Measurements from ENCODE around the gene CYP4F22.
"Not testable (repeated sequence)": the region's sequence is repeated elsewhere in the genome, so short reads cannot be mapped to it uniquely, and the experiment has no call there.

CYP4F22 gene

GRCh38 chr19:15508035-15508710 is at the start of gene CYP4F22:
CYP4F22 (plus strand) TSS chr19:15508525; CDS start chr19:15525337, 16,812 bp downstream.
- no peak for DNase-seq

- DNase-seq: peak; percentile 2
These were observed 46.6 kb upstream of the CYP4F22 start for GRCh38 chr19:15461694-15462093.

GRCh38 chr19:15463861-15464371 is 44.4 kb upstream of the CYP4F22 start:
- no peak for DNase-seq

DNA sequence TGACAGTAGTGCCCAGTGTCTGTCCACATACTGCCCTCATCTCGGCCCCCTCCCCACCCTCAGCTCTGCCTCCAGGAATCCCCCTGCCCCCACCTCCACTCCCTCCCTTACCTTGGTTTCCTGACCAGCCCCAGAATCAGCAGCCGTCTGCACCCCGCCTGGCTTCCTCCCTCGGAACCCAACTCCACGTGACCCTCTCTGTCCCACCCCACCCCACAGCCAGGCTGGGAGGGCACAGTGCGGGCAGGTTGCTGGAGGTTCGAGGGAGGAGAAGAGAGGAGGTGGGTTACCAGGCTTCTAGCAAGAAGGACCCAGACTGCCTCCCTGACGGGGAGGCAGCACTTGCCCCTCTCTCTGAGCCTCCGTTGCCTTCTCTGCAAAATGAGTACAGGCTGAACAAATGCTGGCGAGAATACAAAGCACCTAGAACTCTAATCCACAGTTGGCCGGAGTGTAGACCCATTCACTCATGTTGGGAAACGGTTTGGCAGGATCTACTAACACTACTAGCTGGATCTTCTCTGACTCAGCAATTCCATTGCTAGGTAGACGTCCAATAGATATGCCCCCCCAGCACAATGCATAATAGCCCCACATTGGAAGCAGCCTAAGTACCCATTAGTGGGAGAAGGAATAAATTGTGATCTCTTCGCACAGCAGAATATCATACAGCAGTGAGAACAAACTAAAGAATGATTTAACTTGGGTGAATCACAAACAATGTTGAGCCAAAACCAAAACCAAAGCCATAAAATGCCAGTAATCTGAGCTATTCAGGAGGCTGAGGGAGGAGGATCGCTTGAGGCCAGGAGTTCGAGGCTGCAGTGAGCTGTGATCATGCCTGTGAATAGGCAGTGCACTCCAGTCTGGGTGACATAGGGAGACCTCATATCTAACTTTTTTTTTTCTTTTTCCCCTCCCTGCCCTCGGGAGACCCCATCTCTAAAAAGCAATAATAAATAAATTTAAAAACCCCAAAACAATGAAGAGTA is 43.6 kb upstream of the CYP4F22 start, which contains the start of gene RASAL3:
Gene RASAL3, minus strand, starts transcription at position 151 of the 992 bp plus-strand sequence. CDS start 186 bp downstream, outside the sequence.
- DNase-seq: no peak

DNA sequence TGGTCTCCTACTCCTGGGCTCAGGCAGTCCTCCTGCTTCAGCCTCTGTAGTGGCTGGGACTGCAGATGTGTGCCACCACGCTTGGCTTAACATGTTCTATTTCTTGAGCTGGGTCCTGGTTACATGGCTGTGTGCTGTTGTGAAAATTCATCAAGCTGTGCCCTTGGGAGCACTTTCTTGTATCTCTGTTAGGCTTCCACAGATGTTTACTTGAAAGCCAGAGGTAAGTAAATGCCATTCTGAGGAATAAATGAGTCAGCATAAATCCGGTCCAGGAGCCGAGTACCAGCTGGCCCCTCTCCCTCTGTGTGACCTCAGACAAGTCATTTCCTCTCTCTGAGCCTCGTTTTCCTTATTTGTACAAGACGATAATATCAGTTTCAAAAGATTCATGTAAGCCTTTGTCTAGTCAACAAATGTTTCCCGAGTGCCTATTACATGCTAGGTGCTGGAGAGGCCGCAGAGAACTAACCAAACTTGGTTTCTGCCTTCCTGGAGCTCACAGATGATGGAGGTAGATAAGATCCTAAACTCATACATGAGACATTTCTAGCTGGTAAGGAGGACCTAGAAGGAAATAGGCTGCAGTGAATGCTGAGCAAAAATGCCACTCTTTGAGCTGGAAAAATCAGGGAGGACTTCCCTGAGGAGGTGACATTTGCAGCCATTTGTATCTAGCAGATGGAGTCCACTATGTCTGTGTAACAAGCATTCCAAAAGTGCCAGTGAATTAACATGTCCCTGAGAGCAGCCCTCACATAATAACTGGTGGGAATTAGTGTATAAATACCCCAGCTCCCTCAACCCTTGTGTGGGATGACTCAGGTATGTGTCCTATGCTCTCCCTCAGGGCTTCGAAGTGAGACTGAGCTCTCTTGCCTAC is 41.2 kb upstream of the CYP4F22 start:
- DNase-seq: no peak

- DNase-seq: no peak
These were observed 40.6 kb upstream of the CYP4F22 start for GRCh38 chr19:15467734-15468214.

GRCh38 chr19:15468675-15469512 is 39.4 kb upstream of the CYP4F22 start:
- DNase-seq: no peak

- DNase-seq: no peak
These were observed 38.6 kb upstream of the CYP4F22 start for GRCh38 chr19:15469513-15470297.

- DNase-seq: no peak
These were observed 36.7 kb upstream of the CYP4F22 start for GRCh38 chr19:15471639-15472101.

DNA sequence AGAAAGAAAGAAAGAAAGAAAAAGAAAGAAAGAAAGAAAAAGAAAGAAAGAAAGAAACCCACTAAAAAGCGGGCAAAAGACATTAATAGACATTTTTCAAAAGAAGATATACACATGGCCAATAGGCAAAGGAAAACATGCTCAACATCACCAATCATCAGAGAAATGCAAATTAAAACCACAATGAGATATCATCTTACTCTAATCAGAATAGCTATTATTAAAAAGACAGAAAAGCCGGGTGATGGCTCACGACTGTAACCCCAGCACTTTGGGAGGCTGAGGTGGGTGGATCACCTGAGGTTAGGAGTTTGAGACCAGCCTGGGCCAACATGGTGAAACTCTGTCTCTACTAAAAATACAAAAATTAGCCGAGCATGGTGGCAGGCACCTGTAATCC is 34.5 kb upstream of the CYP4F22 start:
- not testable (repeated sequence) for DNase-seq

DNA sequence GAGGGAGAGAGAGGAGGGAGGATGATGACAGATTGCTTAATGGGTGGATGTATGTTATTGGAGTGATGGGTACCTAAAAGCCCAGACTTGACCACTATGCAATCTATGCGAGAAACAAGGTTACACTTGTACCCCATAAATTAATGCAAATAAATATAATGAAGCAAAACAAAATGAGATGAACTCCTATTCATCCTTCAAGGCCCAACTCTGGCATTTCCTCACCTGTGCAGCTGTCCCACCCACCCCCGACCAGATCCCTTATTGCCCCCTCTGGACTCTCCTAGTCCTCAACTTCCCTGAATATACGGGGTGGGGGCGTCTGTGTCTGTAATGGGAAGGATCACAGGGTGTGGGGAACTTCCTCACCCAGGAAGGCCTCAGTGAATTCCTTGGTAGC is 33.2 kb upstream of the CYP4F22 start:
- no peak for DNase-seq

GRCh38 chr19:15475611-15476010 is 32.7 kb upstream of the CYP4F22 start:
- no peak for DNase-seq

- no peak for DNase-seq
These were observed 32.0 kb upstream of the CYP4F22 start for GRCh38 chr19:15476325-15476724.

GRCh38 chr19:15479391-15480345 is 28.7 kb upstream of the CYP4F22 start, which contains the start of gene PGLYRP2:
PGLYRP2 (minus strand) TSS chr19:15479501; CDS start chr19:15479371, 130 bp downstream.
- no peak for DNase-seq

DNA sequence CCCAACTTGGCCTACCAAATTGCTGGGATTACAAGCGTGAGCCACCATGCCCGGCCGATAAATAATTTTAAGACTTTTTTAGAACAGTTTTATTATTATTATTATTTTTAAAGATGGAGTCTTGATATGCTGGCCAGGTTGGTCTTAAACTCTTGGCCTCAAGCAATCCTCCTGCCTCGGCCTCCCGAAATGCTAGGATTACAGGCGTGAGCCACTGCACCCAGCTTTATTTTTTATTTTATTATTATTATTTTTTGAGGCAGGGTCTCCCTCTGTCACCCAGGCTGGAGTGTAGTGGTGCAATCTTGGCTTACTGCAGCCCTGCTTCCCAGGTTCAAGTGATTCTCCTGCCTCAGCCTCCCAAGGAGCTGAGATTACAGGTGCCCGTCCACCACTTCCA is 27.3 kb upstream of the CYP4F22 start:
- DNase-seq: not testable (repeated sequence)

- not testable (repeated sequence) for DNase-seq
These were observed 22.6 kb upstream of the CYP4F22 start for GRCh38 chr19:15485768-15486167.

- DNase-seq: no peak
These were observed 21.3 kb upstream of the CYP4F22 start for GRCh38 chr19:15487038-15487437.

DNA sequence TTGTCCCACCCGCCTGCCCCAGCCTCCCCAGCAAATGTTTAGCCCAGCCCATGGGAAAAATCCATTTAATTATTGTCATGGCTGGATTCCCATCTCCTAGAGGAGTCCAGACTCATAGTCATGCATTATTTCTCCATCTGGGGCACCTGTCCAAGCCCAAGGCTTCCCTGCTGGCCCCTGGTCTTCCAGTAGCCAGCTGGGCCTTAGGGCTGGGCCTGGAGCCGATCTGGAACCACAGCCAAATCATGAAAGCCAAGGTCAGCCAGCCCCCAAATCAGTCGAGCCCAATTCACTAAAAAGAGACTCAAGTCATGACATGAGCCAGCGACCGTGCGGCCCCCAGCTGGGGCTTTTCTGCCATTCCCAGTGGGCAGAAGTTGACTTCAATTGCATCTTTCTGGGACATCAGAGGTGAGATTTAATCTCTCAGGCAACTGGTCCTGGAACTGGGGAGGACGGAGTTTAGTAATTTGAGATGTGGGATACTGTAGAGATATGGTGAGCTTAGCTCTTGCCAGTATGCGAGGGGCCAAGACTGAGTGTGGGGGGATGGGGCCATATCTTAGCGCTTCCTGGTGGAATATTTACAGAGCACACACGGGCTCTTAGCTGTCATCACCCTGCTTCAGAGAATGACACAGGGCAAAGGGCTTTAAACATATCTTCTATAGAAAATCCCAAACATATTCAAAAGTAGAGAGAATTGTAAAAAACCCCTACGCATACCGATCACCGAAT is 19.7 kb upstream of the CYP4F22 start:
- DNase-seq: no peak

Data from 8988T (cell line).